Upper lobe of right lung (tissue), 1 donor: ENCODE results near the gene DEPDC7. TPM values are rescaled to one million over a fixed set of nuclear protein-coding genes. Genes with fewer than 3 reads are reported as not detected.
"Not testable (repeated sequence)": the region's sequence is repeated elsewhere in the genome, so short reads cannot be mapped to it uniquely, and the experiment has no call there.

Experiments
- ATAC-seq: fragments of 200-7000 bp; cut with Tn5 transposase; one replicate; pipeline ENCODE4 v1.9.1; 2020; ENCODE audit warnings: mild to moderate bottlenecking, moderate library complexity
- DNase-seq: peaks from one replicate; pipeline ENCODE4 v3.0.0-alpha.2; 2020
- H3K27ac ChIP-seq: fragments of 200-600 bp; one replicate; pipeline ENCODE4 v1.8.0; 2022
- H3K27me3 ChIP-seq: fragments of 200-600 bp; one replicate; pipeline ENCODE4 v1.8.0; 2022; ENCODE audit warnings: mild to moderate bottlenecking
- H3K36me3 ChIP-seq: fragments of 200-600 bp; one replicate; pipeline ENCODE4 v1.8.0; 2022
- H3K4me1 ChIP-seq: fragments of 200-600 bp; one replicate; pipeline ENCODE4 v1.8.0; 2022
- H3K4me3 ChIP-seq: fragments of 200-600 bp; one replicate; pipeline ENCODE4 v1.8.0; 2022; ENCODE audit warnings: mild to moderate bottlenecking
- H3K9me3 ChIP-seq: fragments of 200-600 bp; one replicate; pipeline ENCODE4 v1.8.0; 2022
- intact Hi-C: fragments of 100-400 bp; cut with DNase I; formaldehyde crosslinking; loops from one replicate; pipeline ENCODE4 v1.11.0; 2022
- total RNA-seq: library from RNA; stranded (reverse); fragmentation: NEBNext Ultra II Directional; extraction: Animal tissue kit (Norgen Biotek cat#: 25700); gene quantifications from one replicate; pipeline ENCODE4 v1.2.1, GENCODE V29; 2021
- TF ChIP-seq, protein P1 (sequence below): fragments of 200-600 bp; IDR thresholded peaks from one replicate; pipeline ENCODE4 v1.8.0; 2022; ENCODE audit warnings: antibody characterized with exemption
- donor health status: DM: no; HTN: yes; CAD: no; lungs with severe emphysema.

The DEPDC7 gene
- total RNA-seq, 1 donor from 2014 or later, result 0.81 TPM

DNA sequence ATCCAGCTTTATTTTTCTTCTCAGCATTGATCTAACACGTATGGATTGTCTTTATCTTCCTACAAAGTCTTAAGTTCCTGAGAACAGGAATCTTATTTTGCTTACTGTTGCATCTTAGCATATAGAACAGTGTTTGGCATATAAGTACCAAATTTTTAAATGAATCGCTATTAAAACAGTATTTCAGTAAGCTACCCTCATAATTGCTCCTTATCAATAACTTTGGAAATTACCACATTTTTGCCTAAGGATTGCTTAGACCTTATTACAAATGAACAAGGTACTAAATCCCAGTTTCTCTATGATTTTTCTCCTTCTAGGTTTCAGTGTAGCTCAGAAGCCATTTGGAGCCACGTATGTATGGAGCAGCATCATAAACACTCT lies 9.7 kb downstream of the DEPDC7 start:
- H3K4me1 ChIP-seq, result no peaks in the 10 kb centered on the region
- no peaks in the 10 kb centered on the region for H3K36me3 ChIP-seq
- no peak overlapping the region for H3K27ac ChIP-seq
- H3K4me3 ChIP-seq, result no peak overlapping the region
- peaks cover 3% of the 10 kb centered on the region for H3K27me3 ChIP-seq
- ATAC-seq (no peak), DNase-seq (no peak)
- TF ChIP-seq, protein P1, sequence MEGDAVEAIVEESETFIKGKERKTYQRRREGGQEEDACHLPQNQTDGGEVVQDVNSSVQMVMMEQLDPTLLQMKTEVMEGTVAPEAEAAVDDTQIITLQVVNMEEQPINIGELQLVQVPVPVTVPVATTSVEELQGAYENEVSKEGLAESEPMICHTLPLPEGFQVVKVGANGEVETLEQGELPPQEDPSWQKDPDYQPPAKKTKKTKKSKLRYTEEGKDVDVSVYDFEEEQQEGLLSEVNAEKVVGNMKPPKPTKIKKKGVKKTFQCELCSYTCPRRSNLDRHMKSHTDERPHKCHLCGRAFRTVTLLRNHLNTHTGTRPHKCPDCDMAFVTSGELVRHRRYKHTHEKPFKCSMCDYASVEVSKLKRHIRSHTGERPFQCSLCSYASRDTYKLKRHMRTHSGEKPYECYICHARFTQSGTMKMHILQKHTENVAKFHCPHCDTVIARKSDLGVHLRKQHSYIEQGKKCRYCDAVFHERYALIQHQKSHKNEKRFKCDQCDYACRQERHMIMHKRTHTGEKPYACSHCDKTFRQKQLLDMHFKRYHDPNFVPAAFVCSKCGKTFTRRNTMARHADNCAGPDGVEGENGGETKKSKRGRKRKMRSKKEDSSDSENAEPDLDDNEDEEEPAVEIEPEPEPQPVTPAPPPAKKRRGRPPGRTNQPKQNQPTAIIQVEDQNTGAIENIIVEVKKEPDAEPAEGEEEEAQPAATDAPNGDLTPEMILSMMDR, result no peak
- no peaks in the 10 kb centered on the region for H3K9me3 ChIP-seq
- intact Hi-C loops, result no loop called here

DNA sequence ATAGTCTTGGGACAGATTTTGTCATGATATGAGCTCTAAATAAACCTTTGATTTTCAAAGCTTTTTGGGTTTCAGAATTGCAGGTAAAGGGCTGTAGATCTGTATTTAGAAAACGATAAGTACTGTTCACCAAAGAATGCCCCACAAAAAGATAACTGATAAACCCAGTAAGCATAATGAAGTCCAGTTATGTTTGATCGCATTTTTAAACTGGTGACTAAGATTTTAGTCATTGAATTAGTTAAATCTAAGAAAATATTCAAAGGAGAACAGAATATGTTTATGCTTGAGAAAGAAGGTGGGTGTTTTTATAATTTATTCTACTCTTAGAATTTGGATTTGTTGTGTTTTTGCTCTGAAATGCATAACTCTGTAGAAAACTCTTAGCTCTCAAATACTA lies 11.6 kb downstream of the DEPDC7 start:
- ATAC-seq, result no peak
- no peaks in the 10 kb centered on the region for H3K27me3 ChIP-seq
- H3K4me1 ChIP-seq, result no peaks in the 10 kb centered on the region
- no peak for DNase-seq
- H3K4me3 ChIP-seq, result no peak overlapping the region
- intact Hi-C loops, result no loop called here
- H3K9me3 ChIP-seq, result no peaks in the 10 kb centered on the region
- no peak overlapping the region for H3K27ac ChIP-seq
- TF ChIP-seq, protein P1, result no peak
- H3K36me3 ChIP-seq, result no peaks in the 10 kb centered on the region

DNA sequence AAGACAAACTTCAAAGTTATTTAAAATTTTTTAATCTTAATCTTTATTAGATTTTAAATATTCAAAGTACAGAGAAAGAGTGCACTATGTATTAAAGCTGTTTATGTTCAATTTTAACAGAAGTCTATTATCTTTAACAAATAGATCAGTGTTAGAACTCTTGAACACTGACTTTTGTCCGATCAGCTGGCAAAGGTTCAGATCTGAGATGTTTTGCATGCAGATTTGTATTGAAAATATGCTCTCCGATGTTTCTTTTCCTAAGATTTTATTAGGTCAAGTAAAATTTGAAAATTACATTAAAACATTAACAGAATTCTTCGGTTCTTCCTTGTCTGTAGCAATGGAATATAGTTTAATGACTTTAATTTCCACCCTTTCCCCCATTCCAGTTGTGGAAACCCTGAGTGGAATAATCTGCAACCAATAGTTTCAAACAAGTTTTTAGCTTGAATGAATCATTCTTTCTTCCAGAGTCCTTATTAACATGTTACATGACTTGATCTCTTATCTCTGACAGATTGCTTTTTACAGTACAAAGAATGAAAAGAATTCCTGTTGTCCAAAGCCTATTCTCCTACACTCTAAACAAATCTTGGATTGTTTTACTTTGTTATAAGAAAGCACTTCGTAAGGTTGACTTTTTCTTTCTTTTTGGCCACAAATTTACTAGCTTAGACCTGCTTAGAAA lies 12.3 kb downstream of the DEPDC7 start:
- no peak overlapping the region for H3K4me3 ChIP-seq
- no peak for ATAC-seq

DNA sequence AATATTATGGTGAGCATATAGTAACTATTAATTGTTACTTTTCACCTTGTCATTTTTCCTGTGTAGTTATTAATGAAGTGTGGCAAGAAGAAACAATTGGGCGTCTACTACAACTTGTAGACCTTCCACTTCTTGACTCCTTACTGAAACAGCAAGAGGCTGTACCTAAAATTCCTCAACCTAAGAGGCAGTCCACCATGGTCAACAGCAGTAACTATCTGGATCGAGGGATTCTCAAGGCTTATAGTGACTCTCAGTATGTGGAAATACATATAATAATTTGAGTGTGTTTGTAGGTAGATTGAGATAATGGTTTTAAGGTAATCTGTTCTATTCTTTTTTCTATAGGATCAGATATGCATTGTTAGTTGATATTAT lies 12.8 kb downstream of the DEPDC7 start:
- H3K9me3 ChIP-seq, result no peaks in the 10 kb centered on the region
- TF ChIP-seq, protein P1, result no peak

More for the DNA sequence above, 12.3 kb downstream of the DEPDC7 start:
- Histone ChIP-seq H3K36me3 (no peaks in the 10 kb centered on the region), H3K9me3 (no peaks in the 10 kb centered on the region), H3K27ac (no peak overlapping the region), H3K4me1 (no peaks in the 10 kb centered on the region), H3K27me3 (no peaks in the 10 kb centered on the region)
- TF ChIP-seq, protein P1, result no peak
- intact Hi-C loops, result no loop called here
- no peak for DNase-seq

DNA sequence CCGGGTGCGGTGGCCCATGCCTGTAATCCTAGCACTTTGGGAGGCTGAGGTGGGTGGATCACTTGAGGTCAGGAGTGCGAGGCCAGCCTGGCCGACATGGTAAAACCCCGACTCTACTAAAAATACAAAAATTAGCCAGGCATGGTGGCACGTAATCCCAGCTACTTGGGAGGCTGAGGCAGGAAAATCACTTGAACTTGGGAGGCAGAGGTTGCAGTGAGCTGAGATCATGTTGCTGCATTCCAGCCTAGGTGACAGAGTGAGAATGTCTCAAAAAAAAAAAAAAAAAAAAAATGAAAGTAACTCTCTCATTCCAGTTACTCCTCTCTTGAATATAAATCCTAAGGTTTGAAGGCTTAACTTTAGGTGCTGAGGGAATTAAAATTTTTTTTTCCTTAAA lies 13.5 kb downstream of the DEPDC7 start:
- H3K27me3 ChIP-seq, H3K4me3 ChIP-seq, H3K4me1 ChIP-seq, H3K36me3 ChIP-seq, intact Hi-C loops, H3K27ac ChIP-seq, DNase-seq, H3K9me3 ChIP-seq, ATAC-seq: not testable (repeated sequence)

More for the DNA sequence above, 12.8 kb downstream of the DEPDC7 start:
- Histone ChIP-seq H3K27ac (no peak overlapping the region), H3K36me3 (no peaks in the 10 kb centered on the region), H3K4me1 (no peaks in the 10 kb centered on the region), H3K27me3 (no peaks in the 10 kb centered on the region), H3K4me3 (no peak overlapping the region)
- intact Hi-C loops, result no loop called here
- DNase-seq (no peak), ATAC-seq (no peak)

DNA sequence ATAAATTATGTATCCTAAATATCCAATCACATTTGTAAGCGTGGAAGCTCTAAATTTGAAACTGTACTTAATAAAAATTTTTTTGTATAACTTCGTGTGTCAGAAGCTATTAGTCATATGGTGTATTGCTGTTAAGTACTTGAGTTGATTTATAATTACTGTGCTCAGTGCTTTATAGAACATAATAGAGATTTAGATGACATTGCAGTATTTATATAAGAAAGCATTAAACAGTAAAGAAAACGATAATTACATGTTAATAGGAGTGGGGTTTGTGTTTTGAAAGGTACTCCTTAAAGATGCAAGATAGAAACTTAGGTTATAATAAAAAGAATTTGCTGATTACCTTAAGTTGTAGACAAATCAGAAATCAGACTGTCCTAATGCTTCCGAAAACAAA lies 17.8 kb downstream of the DEPDC7 start:
- Histone ChIP-seq H3K4me1 (no peaks in the 10 kb centered on the region), H3K4me3 (no peak overlapping the region), H3K9me3 (no peaks in the 10 kb centered on the region), H3K27ac (no peak overlapping the region), H3K27me3 (no peaks in the 10 kb centered on the region), H3K36me3 (no peaks in the 10 kb centered on the region)
- TF ChIP-seq, protein P1, result no peak
- intact Hi-C loops, result no loop called here
- ATAC-seq, result no peak
- no peak for DNase-seq
